Activated CD4-positive, CD25-positive, alpha-beta regulatory T cell (primary cell): ENCODE measurements around the gene VDR.

Experiments used
- DNase-seq, 4 experiments: peaks; one replicate each; lab custom pipeline; 2025; lab: John Stamatoyannopoulos, UW

Gene VDR

GRCh38 chr12:47904713-47905709 lies at the start of gene VDR:
Gene VDR (minus strand): TSS chr12:47904994. CDS start chr12:47879113, 25,881 bp downstream.
- DNase-seq = peak; percentile 53 to 72 (median 58)

- no peak for DNase-seq
Observed at GRCh38 chr12:47954058-47954457, 49.3 kb upstream of the VDR start.

- no peak for DNase-seq
Observed at GRCh38 chr12:47950856-47951468, 46.2 kb upstream of the VDR start.

GRCh38 chr12:47949441-47950341 lies 44.9 kb upstream of the VDR start:
- peak in 3 of 4 experiments; percentile 10 to 24 (median 17) for DNase-seq

- DNase-seq = no peak
Observed at GRCh38 chr12:47947341-47947740, 42.5 kb upstream of the VDR start.

GRCh38 chr12:47946413-47947323 lies 41.9 kb upstream of the VDR start:
- DNase-seq = no peak

- DNase-seq = no peak
Observed at GRCh38 chr12:47945341-47945728, 40.5 kb upstream of the VDR start.

- DNase-seq = no peak
Observed at GRCh38 chr12:47944685-47945340, 40.0 kb upstream of the VDR start.

- no peak for DNase-seq
Observed at GRCh38 chr12:47943623-47944340, 39.0 kb upstream of the VDR start.

GRCh38 chr12:47942614-47943225 lies 37.9 kb upstream of the VDR start:
- no peak for DNase-seq

- peak; percentile 11 to 30 (median 18) for DNase-seq
Observed at GRCh38 chr12:47941871-47942613, 37.2 kb upstream of the VDR start.

- no peak for DNase-seq
Observed at GRCh38 chr12:47941475-47941780, 36.6 kb upstream of the VDR start.

GRCh38 chr12:47940773-47941474 lies 36.1 kb upstream of the VDR start:
- no peak for DNase-seq

- DNase-seq = no peak
Observed at GRCh38 chr12:47939009-47939601, 34.3 kb upstream of the VDR start.

- DNase-seq = no peak
Observed at GRCh38 chr12:47938594-47938993, 33.8 kb upstream of the VDR start.

GRCh38 chr12:47938093-47938492 lies 33.3 kb upstream of the VDR start:
- DNase-seq = no peak

GRCh38 chr12:47935184-47935583 lies 30.4 kb upstream of the VDR start:
- DNase-seq = no peak

GRCh38 chr12:47931187-47931586 lies 26.4 kb upstream of the VDR start:
- no peak for DNase-seq
